ENCODE results near the gene OSM.

DNA sequence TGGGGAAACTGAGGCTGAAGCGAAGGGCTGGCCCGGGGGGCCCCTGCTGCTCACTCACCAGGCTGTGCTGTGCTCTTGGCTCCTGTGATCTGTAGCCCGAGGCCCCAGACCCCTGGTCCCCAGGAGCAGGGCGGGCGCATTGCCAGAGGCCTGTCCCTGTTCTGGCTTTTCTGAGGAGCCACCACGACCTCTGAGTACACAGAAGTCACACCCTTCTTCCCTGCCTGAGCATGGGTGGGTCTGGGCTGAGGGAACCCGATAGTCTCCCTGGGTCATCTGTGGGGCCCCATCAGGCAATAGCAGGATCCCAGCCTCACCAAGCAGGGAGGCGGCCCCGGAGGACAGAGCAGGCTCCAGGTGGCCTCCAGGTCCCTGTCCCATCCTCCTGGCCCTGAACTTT, 17.5 kb upstream of the OSM start:
- TF ChIP-seq HOXB5 (CRISPR knock-in tag; IDR thresholded peaks at IDR 0.05) (no peak), RNF2 (IDR thresholded peaks at IDR 0.05; ENCODE audit: borderline replicate concordance, low read depth) (no peak)
- TF ChIP-seq, protein P1, sequence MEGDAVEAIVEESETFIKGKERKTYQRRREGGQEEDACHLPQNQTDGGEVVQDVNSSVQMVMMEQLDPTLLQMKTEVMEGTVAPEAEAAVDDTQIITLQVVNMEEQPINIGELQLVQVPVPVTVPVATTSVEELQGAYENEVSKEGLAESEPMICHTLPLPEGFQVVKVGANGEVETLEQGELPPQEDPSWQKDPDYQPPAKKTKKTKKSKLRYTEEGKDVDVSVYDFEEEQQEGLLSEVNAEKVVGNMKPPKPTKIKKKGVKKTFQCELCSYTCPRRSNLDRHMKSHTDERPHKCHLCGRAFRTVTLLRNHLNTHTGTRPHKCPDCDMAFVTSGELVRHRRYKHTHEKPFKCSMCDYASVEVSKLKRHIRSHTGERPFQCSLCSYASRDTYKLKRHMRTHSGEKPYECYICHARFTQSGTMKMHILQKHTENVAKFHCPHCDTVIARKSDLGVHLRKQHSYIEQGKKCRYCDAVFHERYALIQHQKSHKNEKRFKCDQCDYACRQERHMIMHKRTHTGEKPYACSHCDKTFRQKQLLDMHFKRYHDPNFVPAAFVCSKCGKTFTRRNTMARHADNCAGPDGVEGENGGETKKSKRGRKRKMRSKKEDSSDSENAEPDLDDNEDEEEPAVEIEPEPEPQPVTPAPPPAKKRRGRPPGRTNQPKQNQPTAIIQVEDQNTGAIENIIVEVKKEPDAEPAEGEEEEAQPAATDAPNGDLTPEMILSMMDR (IDR thresholded peaks at IDR 0.05), result no peak

Measured in A549 (cell line).